IMR-90 (cell line): ENCODE results near the gene PDZRN3. TPM values are rescaled to one million over a fixed set of nuclear protein-coding genes. Genes with fewer than 3 reads are reported as not detected.

Experiments
- ATAC-seq: fragments of 200-7000 bp; cut with Tn5 transposase; 2 replicates; pipeline ENCODE4 v1.9.1; 2020; ENCODE audit warnings: low read depth, mild to moderate bottlenecking, moderate library complexity
- BruUV-seq: library from RNA; stranded (reverse); fragments of 400-500 nt; replicated peaks from 2 replicates; lab custom pipeline; 2021; lab: Mats Ljungman, UMichigan
- CTCF ChIA-PET: fragments of 300-600 bp; formaldehyde crosslinking; extraction: SDS; loops from one replicate; lab custom pipeline; 2021; ENCODE audit warnings: antibody characterized with exemption; lab: Yijun Ruan, JAX
- POLR2A ChIA-PET: fragments of 300-600 bp; sonication (Branson Sonifier 250); formaldehyde crosslinking; loops from one replicate; lab custom pipeline; 2022; ENCODE audit warnings: antibody characterized with exemption; ENCODE audit not compliant: unreplicated experiment; lab: Charles Lee
- DNase-seq: peaks from one replicate; pipeline ENCODE4 v3.0.0; 2013
- H2AFZ ChIP-seq: replicated peaks from 2 replicates; pipeline ENCODE3; 2013; ENCODE audit warnings: low read length, mild to moderate bottlenecking; ENCODE audit not compliant: poor library complexity
- H2AK5ac ChIP-seq: 2 replicates; pipeline ENCODE4 v1.6.1; 2013; ENCODE audit warnings: low read depth, low read length, inconsistent platforms
- H2AK9ac ChIP-seq: replicated peaks from 2 replicates; pipeline ENCODE3; 2013; ENCODE audit warnings: mild to moderate bottlenecking, low read depth, low read length, moderate library complexity; ENCODE audit not compliant: poor library complexity
- H2BK120ac ChIP-seq: 2 replicates; pipeline ENCODE4 v1.6.1; 2013; ENCODE audit warnings: low read depth, low read length, inconsistent platforms
- H2BK15ac ChIP-seq: 3 replicates; pipeline ENCODE4 v1.6.1; 2013; ENCODE audit warnings: low read depth, low read length, inconsistent platforms
- H2BK20ac ChIP-seq: 2 replicates; pipeline ENCODE4 v1.6.1; 2013; ENCODE audit warnings: low read depth, mild to moderate bottlenecking, inconsistent platforms, low read length, moderate library complexity
- H2BK5ac ChIP-seq: 2 replicates; pipeline ENCODE4 v1.6.1; 2013; ENCODE audit warnings: mild to moderate bottlenecking, low read depth, low read length, inconsistent platforms; ENCODE audit not compliant: poor library complexity, severe bottlenecking
- H3K14ac ChIP-seq: replicated peaks from 2 replicates; pipeline ENCODE4 v1.6.1; 2013; ENCODE audit warnings: low read depth, low read length, inconsistent platforms
- H3K18ac ChIP-seq: 2 replicates; pipeline ENCODE4 v1.6.1; 2013; ENCODE audit warnings: low read depth, low read length, control low read depth
- H3K23ac ChIP-seq: 2 replicates; pipeline ENCODE4 v1.6.1; 2013; ENCODE audit warnings: low read depth, low read length, inconsistent platforms
- H3K27ac ChIP-seq: 2 replicates; pipeline ENCODE4 v1.5.1; 2013; ENCODE audit warnings: mild to moderate bottlenecking, control low read depth, low read length; ENCODE audit not compliant: insufficient read depth
- H3K27me3 ChIP-seq: 2 replicates; pipeline ENCODE4 v1.6.1; 2013; ENCODE audit warnings: low read length; ENCODE audit not compliant: control insufficient read depth, insufficient read depth
- H3K36me3 ChIP-seq: 2 replicates; pipeline ENCODE4 v1.6.1; 2013; ENCODE audit warnings: low read length, mixed read lengths; ENCODE audit not compliant: control insufficient read depth, insufficient read depth
- H3K4ac ChIP-seq: 2 replicates; pipeline ENCODE4 v1.6.1; 2013; ENCODE audit warnings: low read depth, low read length, inconsistent platforms
- H3K4me1 ChIP-seq: 2 replicates; pipeline ENCODE4 v1.6.1; 2013; ENCODE audit warnings: low read length, mixed read lengths; ENCODE audit not compliant: control insufficient read depth, insufficient read depth
- H3K4me2 ChIP-seq: 2 replicates; pipeline ENCODE4 v1.6.1; 2013; ENCODE audit warnings: low read depth, mild to moderate bottlenecking, control low read depth, low read length, moderate library complexity
- H3K4me3 ChIP-seq: 2 replicates; pipeline ENCODE4 v1.5.1; 2013; ENCODE audit warnings: low read depth, mild to moderate bottlenecking, control low read depth, low read length, moderate library complexity; ENCODE audit not compliant: insufficient read depth
- H3K56ac ChIP-seq: 2 replicates; pipeline ENCODE4 v1.6.1; 2013; ENCODE audit warnings: low read length, inconsistent platforms; ENCODE audit not compliant: insufficient read depth; ENCODE audit errors: extremely low read depth
- H3K79me1 ChIP-seq, 2 experiments: 2 replicates each; pipeline ENCODE4 v1.6.1; 2013; ENCODE audit warnings: low read length in 2 of 2, inconsistent platforms in 1 of 2, low read depth in 1 of 2
- H3K9ac ChIP-seq: 2 replicates; pipeline ENCODE4 v1.6.1; 2013; ENCODE audit warnings: low read depth, low read length, control low read depth
- H3K9me1 ChIP-seq: 2 replicates; pipeline ENCODE4 v1.6.1; 2013; ENCODE audit warnings: low read length, inconsistent platforms; ENCODE audit not compliant: insufficient read depth
- H3K9me3 ChIP-seq: 2 replicates; pipeline ENCODE4 v1.6.1; 2013; ENCODE audit warnings: low read length; ENCODE audit not compliant: control insufficient read depth, insufficient read depth
- H4K20me1 ChIP-seq: 2 replicates; pipeline ENCODE4 v1.6.1; 2013; ENCODE audit warnings: low read length, inconsistent platforms; ENCODE audit not compliant: insufficient read depth
- H4K5ac ChIP-seq: 2 replicates; pipeline ENCODE4 v1.6.1; 2013; ENCODE audit warnings: mild to moderate bottlenecking, low read depth, low read length, control low read depth
- H4K8ac ChIP-seq, 2 experiments: 2 replicates each; pipeline ENCODE4 v1.6.1; 2013; ENCODE audit warnings: low read depth in 2 of 2, low read length in 2 of 2, control low read depth in 1 of 2, inconsistent platforms in 1 of 2
- H4K91ac ChIP-seq: 2 replicates; pipeline ENCODE4 v1.6.1; 2013; ENCODE audit warnings: low read depth, low read length, inconsistent platforms; ENCODE audit not compliant: insufficient read depth
- BHLHE40 ChIP-seq: fragments of 150-350 bp; IDR thresholded peaks from 2 replicates; pipeline ENCODE4 v1.6.1; 2016; ENCODE audit warnings: mild to moderate bottlenecking, low read depth, low read length
- CEBPB ChIP-seq: IDR thresholded peaks from 2 replicates; pipeline ENCODE4 v1.6.1; 2012; ENCODE audit warnings: low read depth, low read length, improper control_type of control experiment
- CHD1 ChIP-seq: IDR thresholded peaks from 2 replicates; pipeline ENCODE4 v1.6.1; 2012; ENCODE audit warnings: low read depth, low read length, improper control_type of control experiment
- ELK1 ChIP-seq: fragments of 150-350 bp; IDR thresholded peaks from 2 replicates; pipeline ENCODE4 v1.6.1; 2016; ENCODE audit warnings: low read depth, mild to moderate bottlenecking, low read length, moderate library complexity, borderline replicate concordance
- FOS ChIP-seq: fragments of 150-350 bp; IDR thresholded peaks from 2 replicates; pipeline ENCODE4 v1.6.1; 2016; ENCODE audit warnings: low read depth, low read length
- MAFK ChIP-seq: IDR thresholded peaks from 2 replicates; pipeline ENCODE4 v1.6.1; 2012; ENCODE audit warnings: low read depth, low read length, improper control_type of control experiment
- MAZ ChIP-seq: IDR thresholded peaks from 2 replicates; pipeline ENCODE4 v1.6.1; 2012; ENCODE audit warnings: low read depth, mild to moderate bottlenecking, low read length, improper control_type of control experiment, moderate library complexity, borderline replicate concordance
- MXI1 ChIP-seq: IDR thresholded peaks from 2 replicates; pipeline ENCODE4 v1.6.1; 2012; ENCODE audit warnings: low read depth, mild to moderate bottlenecking, low read length, moderate library complexity, borderline replicate concordance
- NFE2L2 ChIP-seq: fragments of 150-350 bp; IDR thresholded peaks from 2 replicates; pipeline ENCODE4 v1.6.1; 2016; ENCODE audit warnings: low read depth, mild to moderate bottlenecking, low read length
- POLR2A ChIP-seq: IDR thresholded peaks from 2 replicates; pipeline ENCODE4 v1.6.1; 2012; ENCODE audit warnings: mild to moderate bottlenecking, low read depth, low read length
- RAD21 ChIP-seq: IDR thresholded peaks from 2 replicates; pipeline ENCODE4 v1.6.1; 2012; ENCODE audit warnings: low read length, improper control_type of control experiment
- RCOR1 ChIP-seq: IDR thresholded peaks from 2 replicates; pipeline ENCODE4 v1.6.1; 2012; ENCODE audit warnings: mild to moderate bottlenecking, low read length, improper control_type of control experiment; ENCODE audit not compliant: insufficient replicate concordance
- RFX5 ChIP-seq: IDR thresholded peaks from 2 replicates; pipeline ENCODE4 v1.8.0; 2012; ENCODE audit warnings: low read depth, mild to moderate bottlenecking, low read length, moderate library complexity
- SMC3 ChIP-seq: fragments of 150-350 bp; IDR thresholded peaks from 2 replicates; pipeline ENCODE4 v1.6.1; 2016; ENCODE audit warnings: low read depth, mild to moderate bottlenecking, antibody characterized with exemption, low read length, moderate library complexity
- USF2 ChIP-seq: fragments of 150-350 bp; IDR thresholded peaks from 2 replicates; pipeline ENCODE4 v1.6.1; 2017; ENCODE audit warnings: mild to moderate bottlenecking, antibody characterized with exemption, low read length, low read depth
- WGBS, 2 experiments: methylation state at CpG; one replicate each; pipeline versions ENCODE4 v1.1.5 to v1.1.7; 2013; ENCODE audit warnings: missing lambda C conversion rate in 2 of 2; ENCODE audit not compliant: insufficient read length in 1 of 2; ENCODE audit errors: extremely low coverage in 2 of 2; 5-methylcytosine and 5-hydroxymethylcytosine counted together
- dilution Hi-C: fragments of 300-500 bp; cut with HindIII; formaldehyde crosslinking; loops from one replicate; pipeline ENCODE4 v1.14.3; 2018; ENCODE audit warnings: low sequenced_read_pairs; ENCODE audit not compliant: unreplicated experiment
- in situ Hi-C: fragments of 300-500 bp; cut with MboI; formaldehyde crosslinking; loops from 3 replicates; pipeline ENCODE4 v1.14.3; 2019; ENCODE audit warnings: low sequenced_read_pairs, inconsistent platforms, mixed read lengths
- intact Hi-C: fragments of 100-400 bp; cut with micrococcal nuclease; formaldehyde crosslinking; loops from 2 replicates; pipeline ENCODE4 v1.10.0; 2022
- polyA plus RNA-seq, 3 experiments: library from polyadenylated mRNA; depleted of rRNA; stranded (reverse); fragments of >200 nt; gene quantifications; 2 replicates each; pipeline ENCODE4 v1.2.3, GENCODE V29; 2012; ENCODE audit warnings: low replicate concordance in 1 of 3
- total RNA-seq: library from RNA; depleted of rRNA; stranded (reverse); fragments of >200 nt; gene quantifications from 2 replicates; pipeline ENCODE4 v1.2.3, GENCODE V29; 2012
- TF ChIP-seq, protein P1 (sequence below): conservative IDR thresholded peaks from 2 replicates; pipeline ENCODE4 v1.5.1; 2012; ENCODE audit warnings: mild to moderate bottlenecking, low read depth, low read length, improper control_type of control experiment

The PDZRN3 gene
- total and polyA plus RNA-seq, 2 of the 4 experiments (the other 2 are of a cell fraction) = 9.4 to 17.0 TPM

- Histone ChIP-seq H2BK5ac (no peak overlapping the region), H2AK9ac (no peak overlapping the region), H3K4me3 (no peak overlapping the region), H3K9ac (no peak overlapping the region), H3K18ac (no peak overlapping the region), H4K8ac (no peak overlapping the region), H3K27ac (no peak overlapping the region), H3K56ac (no peak overlapping the region), H2AFZ (no peak overlapping the region), H3K36me3 (no peaks in the 10 kb centered on the region), H3K4ac (no peak overlapping the region), H4K5ac (no peak overlapping the region), H2BK120ac (no peak overlapping the region), H3K4me1 (no peaks in the 10 kb centered on the region), H4K91ac (no peak overlapping the region), H2AK5ac (no peak overlapping the region), H3K79me1 (no peaks in the 10 kb centered on the region), H2BK15ac (no peak overlapping the region), H3K4me2 (no peak overlapping the region), H3K27me3 (no peaks in the 10 kb centered on the region; the same call in 1 of the 2 replicates), H3K14ac (no peak overlapping the region), H3K9me3 (no peaks in the 10 kb centered on the region), H2BK20ac (no peak overlapping the region), H4K20me1 (no peaks in the 10 kb centered on the region), H3K9me1 (no peaks in the 10 kb centered on the region), H3K23ac (no peak overlapping the region)
- no TSS peak for BruUV-seq
- dilution Hi-C loops (no loop called here), in situ Hi-C loops (no loop called here), intact Hi-C loops (no loop called here)
- POLR2A ChIA-PET = no interaction called here
- no peak for DNase-seq
- WGBS, 2 experiments = no CpG with 5 or more reads among the region's 1 CpG
- no peak for ATAC-seq
- TF ChIP-seq FOS (no peak), MAFK (no peak), RAD21 (no peak), NFE2L2 (no peak), POLR2A (no peak), MAZ (no peak), CEBPB (no peak), ELK1 (no peak), MXI1 (no peak), BHLHE40 (no peak), SMC3 (no peak), CHD1 (no peak), RFX5 (no peak), RCOR1 (no peak), USF2 (no peak)
- TF ChIP-seq, protein P1, sequence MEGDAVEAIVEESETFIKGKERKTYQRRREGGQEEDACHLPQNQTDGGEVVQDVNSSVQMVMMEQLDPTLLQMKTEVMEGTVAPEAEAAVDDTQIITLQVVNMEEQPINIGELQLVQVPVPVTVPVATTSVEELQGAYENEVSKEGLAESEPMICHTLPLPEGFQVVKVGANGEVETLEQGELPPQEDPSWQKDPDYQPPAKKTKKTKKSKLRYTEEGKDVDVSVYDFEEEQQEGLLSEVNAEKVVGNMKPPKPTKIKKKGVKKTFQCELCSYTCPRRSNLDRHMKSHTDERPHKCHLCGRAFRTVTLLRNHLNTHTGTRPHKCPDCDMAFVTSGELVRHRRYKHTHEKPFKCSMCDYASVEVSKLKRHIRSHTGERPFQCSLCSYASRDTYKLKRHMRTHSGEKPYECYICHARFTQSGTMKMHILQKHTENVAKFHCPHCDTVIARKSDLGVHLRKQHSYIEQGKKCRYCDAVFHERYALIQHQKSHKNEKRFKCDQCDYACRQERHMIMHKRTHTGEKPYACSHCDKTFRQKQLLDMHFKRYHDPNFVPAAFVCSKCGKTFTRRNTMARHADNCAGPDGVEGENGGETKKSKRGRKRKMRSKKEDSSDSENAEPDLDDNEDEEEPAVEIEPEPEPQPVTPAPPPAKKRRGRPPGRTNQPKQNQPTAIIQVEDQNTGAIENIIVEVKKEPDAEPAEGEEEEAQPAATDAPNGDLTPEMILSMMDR = no peak
- CTCF ChIA-PET = no interaction called here
Measured at GRCh38 chr3:73342077-73342476, 282.7 kb downstream of the PDZRN3 start.
